Testis (tissue), 3 donors: Measurements from ENCODE around the gene TPMT. TPM values are rescaled to one million over a fixed set of nuclear protein-coding genes. Genes with fewer than 3 reads are reported as not detected.
"Not testable (repeated sequence)": the region's sequence is repeated elsewhere in the genome, so short reads cannot be mapped to it uniquely, and the experiment has no call there.

Experiments used
- DNase-seq: peaks from one replicate; pipeline ENCODE4 v3.0.0-alpha.2; 2019
- H3K27ac ChIP-seq, 2 donors: fragments of 200-600 bp; sonication (generic); one replicate each; pipeline ENCODE4 v1.5.1; 2019
- H3K27me3 ChIP-seq: fragments of 200-600 bp; sonication (generic); one replicate; pipeline ENCODE4 v1.5.1; 2019
- H3K36me3 ChIP-seq: fragments of 200-600 bp; sonication (generic); one replicate; pipeline ENCODE4 v1.5.1; 2017; ENCODE audit warnings: low read depth; ENCODE audit errors: missing control alignments
- H3K4me1 ChIP-seq: fragments of 200-600 bp; sonication (generic); one replicate; pipeline ENCODE4 v1.5.1; 2019
- H3K4me3 ChIP-seq, 2 donors: fragments of 200-600 bp; sonication (generic); one replicate each; pipeline ENCODE4 v1.5.1; 2017 to 2019
- H3K9me3 ChIP-seq: fragments of 200-600 bp; sonication (generic); one replicate; pipeline ENCODE4 v1.5.1; 2017
- POLR2A ChIP-seq: fragments of 450-650 bp; IDR thresholded peaks from one replicate; pipeline ENCODE4 v1.6.1; 2017; ENCODE audit warnings: antibody characterized with exemption, mild to moderate bottlenecking, moderate library complexity
- WGBS, 2 donors: methylation state at CpG; one replicate each; pipeline ENCODE4 v1.1.5; 2018; 5-methylcytosine and 5-hydroxymethylcytosine counted together
- intact Hi-C: fragments of 100-400 bp; cut with DNase I; formaldehyde crosslinking; loops from one replicate; pipeline ENCODE4 v1.15.1; 2023; ENCODE audit warnings: low total_unique reads
- polyA plus RNA-seq: library from polyadenylated mRNA; stranded (reverse); fragments of 350-450 nt; fragmentation: Illumina TruSeq; extraction: RNeasy Lipid Tissue Mini Kit (QIAGEN cat#74804); gene quantifications from one replicate; pipeline ENCODE4 v1.2.3, GENCODE V29; 2014; ENCODE audit warnings: low read depth, low replicate concordance; ENCODE audit not compliant: insufficient read depth
- total RNA-seq, 2 donors: library from RNA; depleted of rRNA; stranded (reverse); fragments of >200 nt; gene quantifications; one replicate each; pipeline ENCODE4 v1.2.3, GENCODE V29; 2016
- TF ChIP-seq, protein P1 (sequence below), 3 experiments: fragments of 450-650 bp in 2 of 3; fragments of 200-600 bp in 1 of 3; sonication (generic) in 1 of 3; IDR thresholded peaks; one replicate each; pipeline ENCODE4 v1.5.1; 2016 to 2019; ENCODE audit warnings: antibody characterized with exemption in 3 of 3, mild to moderate bottlenecking in 2 of 3, moderate library complexity in 1 of 3

Gene TPMT
- total and polyA plus RNA-seq, 3 donors from 2014 or later: 14.6 to 21.0 (median 18.3) TPM

GRCh38 chr6:18151801-18152200, 3.1 kb downstream of the TPMT start:
- no peaks in the 10 kb centered on the region for H3K36me3 ChIP-seq
- TF ChIP-seq, protein P1, sequence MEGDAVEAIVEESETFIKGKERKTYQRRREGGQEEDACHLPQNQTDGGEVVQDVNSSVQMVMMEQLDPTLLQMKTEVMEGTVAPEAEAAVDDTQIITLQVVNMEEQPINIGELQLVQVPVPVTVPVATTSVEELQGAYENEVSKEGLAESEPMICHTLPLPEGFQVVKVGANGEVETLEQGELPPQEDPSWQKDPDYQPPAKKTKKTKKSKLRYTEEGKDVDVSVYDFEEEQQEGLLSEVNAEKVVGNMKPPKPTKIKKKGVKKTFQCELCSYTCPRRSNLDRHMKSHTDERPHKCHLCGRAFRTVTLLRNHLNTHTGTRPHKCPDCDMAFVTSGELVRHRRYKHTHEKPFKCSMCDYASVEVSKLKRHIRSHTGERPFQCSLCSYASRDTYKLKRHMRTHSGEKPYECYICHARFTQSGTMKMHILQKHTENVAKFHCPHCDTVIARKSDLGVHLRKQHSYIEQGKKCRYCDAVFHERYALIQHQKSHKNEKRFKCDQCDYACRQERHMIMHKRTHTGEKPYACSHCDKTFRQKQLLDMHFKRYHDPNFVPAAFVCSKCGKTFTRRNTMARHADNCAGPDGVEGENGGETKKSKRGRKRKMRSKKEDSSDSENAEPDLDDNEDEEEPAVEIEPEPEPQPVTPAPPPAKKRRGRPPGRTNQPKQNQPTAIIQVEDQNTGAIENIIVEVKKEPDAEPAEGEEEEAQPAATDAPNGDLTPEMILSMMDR (IDR thresholded peaks at IDR 0.05): no peak
- TF ChIP-seq POLR2A: no peak
- no peak overlapping the region for H3K4me3 ChIP-seq
- H3K27me3 ChIP-seq: no peaks in the 10 kb centered on the region
- intact Hi-C loops: no loop called here
- no peak for DNase-seq
- H3K27ac ChIP-seq: no peak overlapping the region
- H3K9me3 ChIP-seq: no peaks in the 10 kb centered on the region
- H3K4me1 ChIP-seq: peaks cover 16% of the 10 kb centered on the region
- WGBS, 2 donors: 74 to 90% methylated on average over 3 of the region's 3 CpGs

DNA sequence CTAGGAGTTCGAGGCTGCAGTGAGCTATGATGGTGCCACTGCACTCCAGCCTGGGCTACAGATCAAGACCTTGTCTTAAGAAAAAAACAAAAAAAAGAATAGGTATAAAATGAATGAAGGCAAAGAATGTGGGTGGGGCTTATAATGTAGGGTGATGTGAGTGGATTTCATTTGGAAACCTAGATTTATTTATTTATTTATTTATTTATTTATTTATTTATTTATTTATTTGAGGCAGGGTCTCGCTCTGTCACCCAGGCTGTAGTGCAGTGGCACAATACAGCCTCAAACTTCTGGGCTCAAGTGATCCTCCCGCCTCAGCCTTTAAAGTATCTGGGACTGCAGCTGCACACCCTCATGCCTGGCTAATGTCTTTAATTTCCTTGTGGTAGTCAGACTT, 3.5 kb downstream of the TPMT start:
- H3K27ac ChIP-seq, H3K27me3 ChIP-seq, H3K4me3 ChIP-seq, DNase-seq, H3K9me3 ChIP-seq, H3K36me3 ChIP-seq, intact Hi-C loops: not testable (repeated sequence)
- H3K4me1 ChIP-seq: peaks cover 16% of the 10 kb centered on the region
- 97 to 98% methylated on average over 3 of the region's 3 CpGs for WGBS, 2 donors

GRCh38 chr6:18148304-18149025, 6.4 kb downstream of the TPMT start:
- intact Hi-C loops: no loop called here
- H3K27ac ChIP-seq: no peak overlapping the region
- no peaks in the 10 kb centered on the region for H3K27me3 ChIP-seq
- TF ChIP-seq, protein P1 (IDR thresholded peaks at IDR 0.05): no peak
- no peak for TF ChIP-seq POLR2A
- no peaks in the 10 kb centered on the region for H3K36me3 ChIP-seq
- peaks cover 11% of the 10 kb centered on the region for H3K4me1 ChIP-seq
- 95 to 96% methylated on average over 5 of the region's 5 CpGs for WGBS, 2 donors
- H3K9me3 ChIP-seq: no peaks in the 10 kb centered on the region
- no peak for DNase-seq
- no peak overlapping the region for H3K4me3 ChIP-seq

DNA sequence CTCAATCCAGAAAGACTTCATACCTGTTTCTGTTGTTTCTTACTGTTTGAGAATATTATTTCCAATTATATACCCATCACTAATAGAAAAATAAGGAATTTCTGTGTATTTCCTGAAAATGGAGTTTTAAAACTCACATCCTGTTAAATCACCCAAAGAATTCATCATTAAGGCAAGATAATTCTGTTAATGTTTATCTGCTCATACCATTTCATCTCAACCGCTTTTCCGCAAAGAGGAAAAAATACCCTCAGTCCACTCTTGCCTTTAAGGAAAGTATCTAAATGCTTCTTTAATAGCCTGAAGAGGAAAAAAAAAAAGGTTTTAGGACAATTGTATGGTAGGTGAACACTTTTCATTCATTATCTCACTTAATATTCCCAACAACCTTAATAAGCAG, 7.3 kb downstream of the TPMT start:
- intact Hi-C loops: no loop called here
- H3K27me3 ChIP-seq: no peaks in the 10 kb centered on the region
- H3K9me3 ChIP-seq: no peaks in the 10 kb centered on the region
- WGBS, 2 donors: 90 to 92% methylated on average over 2 of the region's 2 CpGs
- peaks cover 3% of the 10 kb centered on the region for H3K4me1 ChIP-seq
- no peak overlapping the region for H3K27ac ChIP-seq
- H3K36me3 ChIP-seq: no peaks in the 10 kb centered on the region
- TF ChIP-seq, protein P1 (IDR thresholded peaks at IDR 0.05): no peak
- TF ChIP-seq POLR2A: no peak
- DNase-seq: no peak
- no peak overlapping the region for H3K4me3 ChIP-seq

DNA sequence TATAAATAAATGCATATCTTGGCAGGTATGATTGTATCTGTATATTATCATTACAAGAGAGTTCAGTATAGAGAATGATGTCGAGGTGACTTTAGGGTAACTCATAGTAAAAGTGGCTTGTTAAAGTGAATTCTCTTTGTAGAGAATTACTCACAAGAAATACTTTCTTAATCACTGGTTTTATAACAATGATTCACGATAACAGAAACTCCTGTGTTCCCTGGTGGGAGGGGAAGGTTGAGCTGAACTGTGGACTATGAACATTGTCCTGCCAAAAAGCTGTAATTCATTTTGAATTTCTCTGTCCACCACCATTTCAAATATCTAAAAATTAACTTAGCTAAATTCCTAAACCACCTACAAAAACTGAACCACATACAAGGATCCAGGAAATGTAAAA, 7.7 kb downstream of the TPMT start:
- Histone ChIP-seq H3K4me1 (no peaks in the 10 kb centered on the region), H3K27ac (no peak overlapping the region), H3K4me3 (no peak overlapping the region), H3K9me3 (no peaks in the 10 kb centered on the region), H3K27me3 (no peaks in the 10 kb centered on the region), H3K36me3 (no peaks in the 10 kb centered on the region)
- no peak for DNase-seq
- intact Hi-C loops: no loop called here
- TF ChIP-seq, protein P1 (IDR thresholded peaks at IDR 0.05): no peak
- TF ChIP-seq POLR2A: no peak
- 71 to 72% methylated on average over 2 of the region's 2 CpGs for WGBS, 2 donors
